ENCODE measurements around the gene TRAF3IP3.

The TRAF3IP3 gene

DNA sequence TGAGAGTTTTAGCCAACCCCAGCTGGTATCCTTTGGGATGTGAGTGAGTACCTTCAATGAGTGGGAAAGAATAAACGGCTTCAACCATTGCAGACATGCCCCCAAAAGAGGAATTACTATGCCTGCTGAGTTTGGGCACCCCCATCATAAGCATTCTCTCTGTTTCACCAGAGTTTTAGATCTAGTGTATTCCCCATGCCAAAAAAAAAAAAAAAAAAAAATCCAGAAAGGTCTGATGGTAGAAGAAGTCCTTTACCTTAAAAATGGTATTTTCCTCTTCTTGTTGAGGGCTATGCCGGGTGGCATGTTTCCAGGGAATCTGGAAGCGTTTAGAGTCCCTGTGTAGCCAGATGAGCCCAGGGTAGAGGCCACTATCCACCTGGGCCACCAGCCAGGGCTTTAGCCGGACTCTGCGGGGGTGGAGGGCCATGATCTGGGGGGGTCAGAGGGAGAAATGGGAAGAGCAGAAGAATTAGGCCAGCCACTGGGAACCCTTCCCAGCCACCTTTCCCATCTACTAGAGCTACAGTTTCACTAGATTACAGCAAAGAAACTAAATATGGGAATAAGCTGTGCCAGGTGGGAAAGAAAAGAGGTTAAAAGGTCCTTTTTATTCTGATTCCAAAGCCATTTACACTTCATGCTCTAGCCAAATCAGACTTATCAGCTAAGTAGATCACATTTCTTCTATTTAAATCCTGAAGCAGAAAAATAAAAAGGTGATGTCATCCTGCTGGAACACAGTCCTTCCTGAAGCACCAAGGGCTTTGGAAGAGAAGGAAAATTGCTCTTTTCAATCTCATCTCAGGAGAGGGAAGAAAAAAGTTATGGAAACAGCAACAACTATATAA is 45.4 kb downstream of the TRAF3IP3 start:
- TF ChIP-seq, protein P1, sequence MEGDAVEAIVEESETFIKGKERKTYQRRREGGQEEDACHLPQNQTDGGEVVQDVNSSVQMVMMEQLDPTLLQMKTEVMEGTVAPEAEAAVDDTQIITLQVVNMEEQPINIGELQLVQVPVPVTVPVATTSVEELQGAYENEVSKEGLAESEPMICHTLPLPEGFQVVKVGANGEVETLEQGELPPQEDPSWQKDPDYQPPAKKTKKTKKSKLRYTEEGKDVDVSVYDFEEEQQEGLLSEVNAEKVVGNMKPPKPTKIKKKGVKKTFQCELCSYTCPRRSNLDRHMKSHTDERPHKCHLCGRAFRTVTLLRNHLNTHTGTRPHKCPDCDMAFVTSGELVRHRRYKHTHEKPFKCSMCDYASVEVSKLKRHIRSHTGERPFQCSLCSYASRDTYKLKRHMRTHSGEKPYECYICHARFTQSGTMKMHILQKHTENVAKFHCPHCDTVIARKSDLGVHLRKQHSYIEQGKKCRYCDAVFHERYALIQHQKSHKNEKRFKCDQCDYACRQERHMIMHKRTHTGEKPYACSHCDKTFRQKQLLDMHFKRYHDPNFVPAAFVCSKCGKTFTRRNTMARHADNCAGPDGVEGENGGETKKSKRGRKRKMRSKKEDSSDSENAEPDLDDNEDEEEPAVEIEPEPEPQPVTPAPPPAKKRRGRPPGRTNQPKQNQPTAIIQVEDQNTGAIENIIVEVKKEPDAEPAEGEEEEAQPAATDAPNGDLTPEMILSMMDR (conservative IDR thresholded peaks at IDR 0.05; ENCODE audit: control insufficient read depth, insufficient read depth, low read depth, low read length) = no peak
- DNase-seq (ENCODE audit: low read depth) = peak; percentile 52
- H3K4me3 ChIP-seq (ENCODE audit: control insufficient read depth, low read depth, low read length) = no peak overlapping the region

GRCh38 chr1:209802117-209802779 is 46.4 kb downstream of the TRAF3IP3 start:
- TF ChIP-seq, protein P1 (conservative IDR thresholded peaks at IDR 0.05; ENCODE audit: control insufficient read depth, insufficient read depth, low read depth, low read length) = no peak
- no peak overlapping the region for H3K4me3 ChIP-seq (ENCODE audit: control insufficient read depth, low read depth, low read length)
- no peak for DNase-seq (ENCODE audit: low read depth)

DNA sequence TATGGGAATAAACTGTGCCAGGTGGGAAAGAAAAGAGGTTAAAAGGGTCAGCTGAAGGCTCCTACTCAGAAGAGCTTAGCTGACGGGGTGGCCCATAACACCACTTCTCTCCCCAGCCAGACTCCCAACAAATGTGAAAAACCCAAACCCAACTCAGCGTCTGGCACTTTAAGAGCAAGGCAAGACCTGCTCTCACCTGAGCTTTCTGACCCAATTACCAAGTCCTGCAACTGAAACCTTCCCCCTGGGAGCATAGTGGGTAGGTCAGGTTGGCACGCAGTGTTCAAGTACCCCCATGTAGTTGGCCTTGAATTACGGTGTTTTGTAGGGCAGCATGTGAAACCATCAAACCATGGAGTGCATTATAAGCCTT is 46.9 kb downstream of the TRAF3IP3 start:
- no peak overlapping the region for H3K4me3 ChIP-seq (ENCODE audit: control insufficient read depth, low read depth, low read length)
- TF ChIP-seq, protein P1 (conservative IDR thresholded peaks at IDR 0.05; ENCODE audit: control insufficient read depth, insufficient read depth, low read depth, low read length) = no peak
- DNase-seq (ENCODE audit: low read depth) = no peak

DNA sequence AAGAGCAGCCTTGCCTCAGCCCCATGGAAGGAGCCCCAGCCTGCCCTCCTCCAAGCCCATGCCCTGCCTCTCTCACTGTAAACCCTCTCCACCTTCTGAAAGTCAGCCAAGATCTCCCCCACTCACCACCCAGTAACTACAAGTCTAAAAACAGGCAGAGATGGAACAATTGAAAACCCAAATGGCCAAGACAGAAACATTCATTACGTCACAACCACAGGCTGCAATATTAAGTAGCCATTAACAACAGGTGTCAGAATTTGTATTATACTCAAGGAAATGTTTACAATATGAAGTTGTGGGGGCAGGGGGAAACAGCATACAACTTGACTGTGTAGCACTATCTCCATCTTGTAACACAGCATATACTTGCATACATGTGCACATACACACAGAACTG is 47.7 kb downstream of the TRAF3IP3 start:
- H3K4me3 ChIP-seq (ENCODE audit: control insufficient read depth, low read depth, low read length) = no peak overlapping the region
- no peak for DNase-seq (ENCODE audit: low read depth)
- TF ChIP-seq, protein P1 (conservative IDR thresholded peaks at IDR 0.05; ENCODE audit: control insufficient read depth, insufficient read depth, low read depth, low read length) = no peak

DNA sequence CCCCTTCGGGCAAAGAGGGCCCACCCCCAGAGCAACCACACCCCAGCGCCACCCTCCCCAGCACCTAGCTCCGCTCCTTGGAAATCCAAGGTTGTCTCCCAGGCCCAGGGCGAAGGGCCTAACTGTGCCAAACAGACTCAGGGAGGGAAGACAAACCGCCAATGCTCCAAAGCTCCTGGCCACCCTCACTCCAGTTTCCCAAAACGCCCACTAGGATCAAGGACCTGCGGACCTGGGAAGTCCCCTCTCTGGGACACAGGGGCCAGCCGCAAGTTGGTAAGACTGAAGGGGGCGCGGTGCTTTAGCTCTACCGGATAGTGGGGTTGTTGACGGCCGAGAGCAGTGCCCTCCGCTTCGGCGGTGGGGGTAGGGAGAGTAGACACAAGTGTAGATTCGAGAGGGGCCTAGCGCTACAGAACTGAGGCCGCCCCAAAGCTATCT is 49.5 kb downstream of the TRAF3IP3 start:
- H3K4me3 ChIP-seq (ENCODE audit: control insufficient read depth, low read depth, low read length) = no peak overlapping the region
- TF ChIP-seq, protein P1 (conservative IDR thresholded peaks at IDR 0.05; ENCODE audit: control insufficient read depth, insufficient read depth, low read depth, low read length) = no peak
- no peak for DNase-seq (ENCODE audit: low read depth)

GRCh38 chr1:209805875-209806760 is 50.3 kb downstream of the TRAF3IP3 start, which contains the start of gene IRF6:
Gene IRF6 (minus strand): TSS chr1:209806142. CDS start chr1:209801413, 4,729 bp downstream.
- DNase-seq (ENCODE audit: low read depth) = peak; percentile 49
- no peak within 1 kb of the TSS for H3K4me3 ChIP-seq (ENCODE audit: control insufficient read depth, low read depth, low read length)

More at GRCh38 chr1:209805875-209806760, 50.3 kb downstream of the TRAF3IP3 start, which contains the start of gene IRF6:
- TF ChIP-seq, protein P1 (conservative IDR thresholded peaks at IDR 0.05; ENCODE audit: control insufficient read depth, insufficient read depth, low read depth, low read length) = no peak
